GM12865 (cell line): ENCODE results near the gene BRINP1.
"Not testable (repeated sequence)": the region's sequence is repeated elsewhere in the genome, so short reads cannot be mapped to it uniquely, and the experiment has no call there.

Source experiments
- DNase-seq: peaks from one replicate; pipeline ENCODE4 v3.0.0; 2010; ENCODE audit warnings: low read depth
- H3K4me3 ChIP-seq: 2 replicates; pipeline ENCODE4 v1.5.1; 2011; ENCODE audit warnings: mild to moderate bottlenecking, low read depth, low read length, control low read depth
- TF ChIP-seq, protein P1 (sequence below): IDR thresholded peaks from 2 replicates; pipeline ENCODE4 v1.5.1; 2011; ENCODE audit warnings: low read length, control low read depth, low read depth, inconsistent platforms; ENCODE audit not compliant: insufficient read depth; ENCODE audit errors: missing control alignments

The BRINP1 gene

DNA sequence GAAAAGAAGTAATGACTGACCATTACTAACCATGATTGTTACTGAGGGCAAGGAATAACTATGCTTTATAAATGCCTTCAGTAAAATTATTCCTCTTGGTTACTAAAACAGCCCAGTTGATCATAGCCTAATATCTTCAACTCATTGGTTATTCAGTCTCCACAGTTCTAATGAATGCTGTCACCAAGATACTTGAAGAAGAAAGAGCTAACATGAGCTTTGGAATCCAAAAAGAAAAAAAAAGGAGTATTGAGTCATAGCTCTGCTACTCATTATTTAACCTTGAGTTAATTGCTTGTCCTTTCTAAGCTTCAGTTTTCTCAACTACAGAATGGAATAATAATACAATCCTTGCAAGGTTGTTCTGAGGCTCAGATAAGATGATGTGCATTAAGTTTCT, 187.7 kb downstream of the BRINP1 start:
- no peak overlapping the region for H3K4me3 ChIP-seq
- DNase-seq: no peak
- TF ChIP-seq, protein P1, sequence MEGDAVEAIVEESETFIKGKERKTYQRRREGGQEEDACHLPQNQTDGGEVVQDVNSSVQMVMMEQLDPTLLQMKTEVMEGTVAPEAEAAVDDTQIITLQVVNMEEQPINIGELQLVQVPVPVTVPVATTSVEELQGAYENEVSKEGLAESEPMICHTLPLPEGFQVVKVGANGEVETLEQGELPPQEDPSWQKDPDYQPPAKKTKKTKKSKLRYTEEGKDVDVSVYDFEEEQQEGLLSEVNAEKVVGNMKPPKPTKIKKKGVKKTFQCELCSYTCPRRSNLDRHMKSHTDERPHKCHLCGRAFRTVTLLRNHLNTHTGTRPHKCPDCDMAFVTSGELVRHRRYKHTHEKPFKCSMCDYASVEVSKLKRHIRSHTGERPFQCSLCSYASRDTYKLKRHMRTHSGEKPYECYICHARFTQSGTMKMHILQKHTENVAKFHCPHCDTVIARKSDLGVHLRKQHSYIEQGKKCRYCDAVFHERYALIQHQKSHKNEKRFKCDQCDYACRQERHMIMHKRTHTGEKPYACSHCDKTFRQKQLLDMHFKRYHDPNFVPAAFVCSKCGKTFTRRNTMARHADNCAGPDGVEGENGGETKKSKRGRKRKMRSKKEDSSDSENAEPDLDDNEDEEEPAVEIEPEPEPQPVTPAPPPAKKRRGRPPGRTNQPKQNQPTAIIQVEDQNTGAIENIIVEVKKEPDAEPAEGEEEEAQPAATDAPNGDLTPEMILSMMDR: no peak

DNA sequence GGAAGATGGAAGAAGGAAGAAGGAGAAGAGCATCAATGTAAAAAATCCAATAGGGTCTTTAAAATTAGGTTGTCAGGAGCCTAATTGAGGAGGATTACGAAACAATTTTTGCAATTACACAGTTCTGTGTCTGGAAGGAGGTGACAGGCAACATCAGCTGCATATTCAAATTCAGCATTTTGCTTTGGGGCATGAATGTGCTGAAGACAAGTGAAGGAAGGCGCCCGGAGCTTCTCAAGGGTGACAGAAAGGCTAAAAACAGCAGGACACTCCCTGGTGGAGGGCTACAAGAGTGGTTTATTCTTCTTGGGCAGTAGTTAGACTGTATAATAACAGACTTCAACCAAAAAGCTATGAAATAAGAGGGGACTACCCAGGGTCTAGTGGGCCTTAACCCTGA, 188.3 kb downstream of the BRINP1 start:
- no peak for DNase-seq
- TF ChIP-seq, protein P1: no peak
- H3K4me3 ChIP-seq: no peak overlapping the region

DNA sequence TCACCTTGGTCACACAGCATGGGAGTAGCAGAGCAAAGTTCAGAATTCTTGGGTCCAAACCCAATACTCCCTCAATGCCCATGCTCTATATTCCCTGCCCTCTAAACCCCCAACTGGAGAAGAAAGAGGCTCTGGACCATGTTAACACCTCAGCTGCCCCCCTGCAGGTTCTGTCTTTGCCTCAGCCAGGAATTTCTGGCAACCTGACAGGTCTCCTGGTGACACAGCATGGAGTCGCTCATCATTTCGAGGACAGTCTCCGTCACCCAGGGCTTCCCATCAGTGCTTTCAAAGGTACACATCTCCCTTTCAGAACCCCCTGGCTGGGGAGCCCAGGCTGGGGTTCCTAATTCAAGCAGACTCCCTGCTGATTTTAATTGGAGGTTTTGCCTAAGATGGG, 189.5 kb downstream of the BRINP1 start:
- H3K4me3 ChIP-seq: no peak overlapping the region
- no peak for DNase-seq
- TF ChIP-seq, protein P1: no peak

DNA sequence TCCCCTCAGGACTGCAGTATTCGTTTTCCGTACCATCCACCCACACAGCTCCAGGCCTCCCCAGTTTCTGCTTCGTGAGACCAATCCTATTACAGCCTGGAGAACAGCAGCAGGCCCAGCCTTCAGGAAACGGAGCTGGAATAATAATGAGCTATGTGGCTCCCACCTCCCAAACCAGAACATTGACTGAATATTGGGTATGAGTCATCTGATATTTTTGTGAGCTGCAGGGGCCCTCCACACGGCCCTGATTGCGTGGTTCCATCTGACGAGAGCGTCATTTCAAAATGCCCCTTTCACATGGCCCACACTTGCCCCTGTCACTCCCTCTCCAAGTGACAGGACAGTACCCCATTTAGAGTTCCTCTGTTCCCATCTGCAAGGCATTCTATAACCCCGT, 192.0 kb downstream of the BRINP1 start:
- no peak for DNase-seq
- TF ChIP-seq, protein P1: no peak
- H3K4me3 ChIP-seq: no peak overlapping the region

DNA sequence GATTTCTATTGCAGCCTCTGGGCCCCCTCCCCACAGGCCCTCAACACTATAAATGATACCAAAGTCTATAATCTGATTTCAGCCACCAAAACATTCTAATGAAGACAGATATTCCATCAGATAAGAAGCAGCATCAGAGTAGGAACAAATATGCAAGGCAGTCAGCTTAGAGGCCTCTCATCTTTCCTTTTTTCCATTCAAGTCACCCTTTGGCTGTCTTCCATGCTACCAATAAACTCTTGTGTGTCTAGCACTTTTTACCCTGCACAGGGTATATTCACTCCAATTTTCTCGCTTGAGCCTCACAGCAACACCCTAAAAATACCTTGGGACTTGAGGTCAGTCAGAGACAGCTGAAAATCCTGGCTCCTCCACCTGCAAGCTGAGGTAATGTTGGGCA, 193.7 kb downstream of the BRINP1 start:
- no peak overlapping the region for H3K4me3 ChIP-seq
- no peak for DNase-seq
- TF ChIP-seq, protein P1: no peak

DNA sequence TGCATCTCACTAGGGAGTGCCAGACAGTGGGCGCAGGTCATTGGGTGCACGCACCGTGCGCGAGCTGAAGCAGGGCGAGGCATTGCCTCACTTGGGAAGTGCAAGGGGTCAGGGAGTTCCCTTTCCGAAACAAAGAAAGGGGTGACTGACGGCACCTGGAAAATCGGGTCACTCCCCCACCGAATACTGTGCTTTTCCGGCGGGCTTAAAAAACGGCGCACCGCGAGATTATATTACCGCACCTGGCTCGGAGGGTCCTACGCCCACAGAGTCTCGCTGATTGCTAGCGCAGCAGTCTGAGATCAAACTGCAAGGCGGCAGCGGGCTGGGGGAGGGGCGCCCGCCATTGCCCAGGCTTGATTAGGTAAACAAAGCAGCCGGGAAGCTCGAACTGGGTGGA, 200.0 kb downstream of the BRINP1 start:
- not testable (repeated sequence) for H3K4me3 ChIP-seq, DNase-seq

DNA sequence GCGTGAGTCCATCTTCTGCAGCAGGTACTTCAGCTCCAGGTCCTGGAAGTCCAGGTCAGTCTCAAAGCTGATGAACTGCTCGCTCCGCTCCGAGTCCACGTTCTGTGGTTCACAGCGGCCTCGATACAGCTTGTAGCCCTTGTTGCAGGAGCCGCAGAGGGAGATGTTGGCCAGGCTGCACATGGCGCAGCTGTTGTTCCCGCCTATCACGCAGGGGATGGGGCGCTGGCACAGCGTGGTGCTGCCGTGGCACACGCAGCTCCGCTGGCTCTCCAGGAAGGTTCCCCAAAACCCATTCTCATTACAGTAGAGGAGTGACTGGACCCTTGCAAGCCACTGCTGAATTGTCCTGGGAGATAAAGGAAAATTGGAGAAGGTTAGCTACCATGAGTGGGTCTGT, 201.4 kb downstream of the BRINP1 start:
- TF ChIP-seq, protein P1: no peak
- H3K4me3 ChIP-seq: no peak overlapping the region
- no peak for DNase-seq
